GM12801 (cell line): Measurements from ENCODE around the gene SLC8A1.

Experiments used
- TF ChIP-seq, protein P1 (sequence below): IDR thresholded peaks from one replicate; pipeline ENCODE4 v1.5.1; 2011; ENCODE audit warnings: control low read depth; ENCODE audit not compliant: insufficient read length; ENCODE audit errors: extremely low read depth

Gene SLC8A1

DNA sequence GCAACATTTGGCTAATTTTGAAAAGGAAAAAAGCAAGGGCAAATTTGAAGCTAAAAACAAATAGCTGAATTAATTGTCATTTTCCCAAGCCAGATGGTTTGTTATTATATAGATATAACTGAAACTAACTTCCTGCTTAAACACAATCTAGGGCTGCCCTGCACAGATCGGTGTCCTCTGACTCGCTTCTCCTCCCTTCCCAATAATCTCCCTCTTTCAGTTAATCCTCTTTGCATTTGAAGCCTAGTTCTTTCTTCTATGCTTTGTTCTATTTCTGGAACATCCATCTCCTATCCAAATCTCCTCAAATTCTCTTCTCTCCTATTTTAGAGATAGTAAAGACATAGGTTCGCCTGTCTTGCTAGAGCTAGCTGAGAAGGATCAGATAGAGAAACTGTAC, 328.1 kb downstream of the SLC8A1 start:
- TF ChIP-seq, protein P1, sequence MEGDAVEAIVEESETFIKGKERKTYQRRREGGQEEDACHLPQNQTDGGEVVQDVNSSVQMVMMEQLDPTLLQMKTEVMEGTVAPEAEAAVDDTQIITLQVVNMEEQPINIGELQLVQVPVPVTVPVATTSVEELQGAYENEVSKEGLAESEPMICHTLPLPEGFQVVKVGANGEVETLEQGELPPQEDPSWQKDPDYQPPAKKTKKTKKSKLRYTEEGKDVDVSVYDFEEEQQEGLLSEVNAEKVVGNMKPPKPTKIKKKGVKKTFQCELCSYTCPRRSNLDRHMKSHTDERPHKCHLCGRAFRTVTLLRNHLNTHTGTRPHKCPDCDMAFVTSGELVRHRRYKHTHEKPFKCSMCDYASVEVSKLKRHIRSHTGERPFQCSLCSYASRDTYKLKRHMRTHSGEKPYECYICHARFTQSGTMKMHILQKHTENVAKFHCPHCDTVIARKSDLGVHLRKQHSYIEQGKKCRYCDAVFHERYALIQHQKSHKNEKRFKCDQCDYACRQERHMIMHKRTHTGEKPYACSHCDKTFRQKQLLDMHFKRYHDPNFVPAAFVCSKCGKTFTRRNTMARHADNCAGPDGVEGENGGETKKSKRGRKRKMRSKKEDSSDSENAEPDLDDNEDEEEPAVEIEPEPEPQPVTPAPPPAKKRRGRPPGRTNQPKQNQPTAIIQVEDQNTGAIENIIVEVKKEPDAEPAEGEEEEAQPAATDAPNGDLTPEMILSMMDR = no peak

DNA sequence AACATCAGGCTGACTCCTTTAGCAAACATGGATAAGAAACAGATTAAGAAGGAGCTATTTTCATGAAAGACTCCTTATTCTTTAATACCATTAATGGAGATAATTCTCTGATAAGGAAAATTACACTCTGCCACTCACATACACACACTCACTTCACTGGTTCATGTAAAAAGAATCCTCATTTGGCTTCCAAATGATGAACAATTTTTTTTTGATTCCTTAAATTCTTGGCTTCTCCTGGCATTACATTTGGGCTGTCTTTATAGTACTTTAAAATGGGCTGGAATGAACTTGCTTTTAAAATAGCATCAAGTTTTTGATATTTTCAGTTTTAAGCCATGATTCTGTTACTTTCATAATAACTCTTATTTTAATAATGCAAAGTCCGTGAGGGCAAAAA, 328.6 kb downstream of the SLC8A1 start:
- TF ChIP-seq, protein P1 = no peak

DNA sequence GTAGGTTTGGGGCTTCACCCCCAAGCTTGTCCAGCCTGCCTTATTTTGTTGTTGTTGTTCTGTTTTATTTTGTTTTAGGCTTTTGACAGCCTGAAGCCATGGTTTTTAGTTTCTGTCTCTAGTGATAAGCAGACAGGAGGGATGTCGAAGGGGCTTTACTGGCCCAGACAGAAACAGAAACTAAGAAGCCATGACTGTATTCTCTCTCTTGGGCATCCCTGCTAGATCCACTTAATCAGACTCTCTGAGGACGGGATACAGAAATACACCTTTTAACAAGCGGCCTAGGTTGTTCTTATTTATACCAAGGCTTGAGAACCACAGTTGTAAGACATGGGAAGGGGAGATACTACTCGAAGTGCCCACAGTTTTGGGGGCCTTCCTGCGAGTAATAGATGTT, 330.9 kb downstream of the SLC8A1 start:
- TF ChIP-seq, protein P1 = no peak

DNA sequence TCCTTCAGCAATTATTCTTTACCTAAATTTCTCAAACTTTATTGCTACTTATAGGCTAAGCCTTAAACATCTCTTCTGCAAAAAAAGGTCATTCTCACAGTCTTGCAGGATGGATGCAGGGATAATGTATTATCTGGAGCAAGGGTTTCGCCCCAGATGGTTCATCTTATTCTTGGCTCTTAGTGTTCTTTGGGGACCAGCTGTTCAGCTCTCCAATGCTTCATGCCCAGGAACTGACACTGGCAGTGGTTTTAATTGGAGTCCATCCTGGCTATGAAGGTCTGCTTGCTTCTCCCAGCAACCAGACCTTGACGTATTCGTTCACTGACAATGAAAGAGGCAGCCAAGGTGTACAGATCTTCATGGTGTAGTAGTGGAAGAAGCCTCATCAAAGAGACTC, 331.9 kb downstream of the SLC8A1 start:
- TF ChIP-seq, protein P1 = no peak

DNA sequence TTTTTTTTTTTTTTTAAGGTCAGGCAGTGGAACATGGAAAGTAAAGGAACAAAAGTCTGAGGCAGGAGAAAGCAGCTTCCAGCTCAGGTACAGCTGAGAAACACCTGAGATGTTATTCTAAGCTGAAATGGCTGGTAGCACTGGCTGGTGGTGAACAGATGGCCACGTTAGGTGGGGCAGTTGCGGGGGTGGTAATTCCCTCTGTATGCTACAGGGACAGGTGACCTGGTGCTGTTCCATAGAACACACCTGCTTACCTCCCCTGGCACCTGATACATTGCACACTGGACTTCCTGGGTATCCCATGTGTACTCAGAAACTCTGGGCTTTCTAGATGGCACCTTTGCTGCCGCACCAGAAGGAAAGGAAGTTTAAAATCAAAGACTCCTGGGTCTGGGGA, 333.3 kb downstream of the SLC8A1 start:
- TF ChIP-seq, protein P1 = no peak

DNA sequence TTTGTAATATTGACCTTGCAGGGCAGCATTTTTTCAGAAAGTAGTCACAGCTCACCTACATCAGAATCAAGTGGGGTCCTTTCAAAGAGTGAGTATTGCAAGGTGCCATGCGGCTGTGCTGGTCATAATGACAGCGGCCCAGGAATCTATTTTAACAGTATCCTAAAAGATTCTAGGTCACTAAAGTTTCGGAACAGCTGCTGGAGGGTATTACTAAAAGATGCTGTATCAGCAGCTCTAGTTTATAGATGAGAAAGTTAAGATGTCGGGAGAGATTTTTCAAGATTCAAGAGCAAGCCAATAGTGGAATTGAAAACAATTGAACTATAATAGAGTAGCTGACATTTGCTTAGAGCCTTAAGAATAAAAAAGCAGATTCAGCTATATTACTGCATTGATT, 336.0 kb downstream of the SLC8A1 start:
- TF ChIP-seq, protein P1 = no peak

DNA sequence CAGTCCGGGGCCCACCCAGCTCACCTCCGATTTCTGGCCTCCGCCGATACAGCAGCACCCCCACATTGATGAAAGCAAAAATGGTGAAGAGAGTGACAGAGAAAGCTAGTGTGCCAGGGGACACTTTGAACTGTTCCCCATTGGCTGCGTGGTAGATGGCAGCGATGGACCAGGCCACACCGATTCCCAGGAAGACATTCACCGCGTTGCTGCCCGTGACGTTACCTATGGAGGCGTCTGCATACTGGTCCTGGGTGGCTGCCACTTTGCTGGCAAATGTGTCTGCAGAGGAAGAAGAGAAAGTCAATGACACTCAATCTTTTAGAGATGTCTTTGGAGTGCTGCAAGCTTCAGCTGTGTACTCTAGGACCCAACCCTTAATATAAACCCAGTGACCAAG, 336.5 kb downstream of the SLC8A1 start:
- TF ChIP-seq, protein P1 = no peak

DNA sequence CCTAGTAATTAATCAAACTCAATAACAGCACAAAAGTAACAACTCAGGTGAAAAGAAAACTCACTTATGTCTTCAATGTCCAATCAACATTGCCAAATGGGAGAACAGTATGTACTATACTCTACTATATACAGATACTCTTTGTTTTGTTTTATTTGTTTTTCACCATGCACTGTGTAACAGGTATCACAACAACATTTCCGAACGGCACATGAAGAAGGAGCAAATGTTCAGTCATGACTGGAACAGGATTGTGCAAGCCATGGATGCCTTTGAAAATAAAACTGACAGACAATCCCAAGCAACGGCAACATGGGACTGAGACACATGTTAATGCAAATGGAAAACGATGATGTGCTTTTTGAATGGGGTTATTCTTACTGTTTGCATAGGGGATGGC, 337.9 kb downstream of the SLC8A1 start:
- TF ChIP-seq, protein P1 = no peak
